Endometrial microvascular endothelial cells (primary cell): ENCODE results near the gene MS4A5. TPM values are rescaled to one million over a fixed set of nuclear protein-coding genes. Genes with fewer than 3 reads are reported as not detected.
"Not testable (repeated sequence)": the region's sequence is repeated elsewhere in the genome, so short reads cannot be mapped to it uniquely, and the experiment has no call there.

Source experiments
- in situ Hi-C: cut with HindIII; loops from 2 replicates; pipeline ENCODE4 v1.10.0; 2017; ENCODE audit warnings: low sequenced_read_pairs, low pct_unique_long_range_greater_than_20kb; ENCODE audit errors: inconsistent ontology term
- total RNA-seq: library from RNA; depleted of rRNA; stranded (reverse); fragments of >200 nt; gene quantifications from one replicate; pipeline ENCODE4 v1.2.3, GENCODE V29; 2015; ENCODE audit errors: inconsistent ontology term

Gene MS4A5
- not detected for total RNA-seq

- in situ Hi-C loops: no loop called here
Observed at GRCh38 chr11:60429272-60429671, at the start of gene MS4A5. MS4A5 (plus strand) TSS chr11:60429572; CDS start chr11:60429675, 103 bp downstream.

GRCh38 chr11:60389279-60389910 is 40.0 kb upstream of the MS4A5 start:
- in situ Hi-C loops: no loop called here

- in situ Hi-C loops: no loop called here
Observed at GRCh38 chr11:60390419-60390818, 39.0 kb upstream of the MS4A5 start.

- in situ Hi-C loops: no loop called here
Observed at GRCh38 chr11:60392361-60392760, 37.0 kb upstream of the MS4A5 start.

- in situ Hi-C loops: no loop called here
Observed at GRCh38 chr11:60393016-60393415, 36.4 kb upstream of the MS4A5 start.

GRCh38 chr11:60394666-60395380 is 34.5 kb upstream of the MS4A5 start:
- in situ Hi-C loops: no loop called here

- in situ Hi-C loops: no loop called here
Observed at GRCh38 chr11:60396382-60396781, 33.0 kb upstream of the MS4A5 start, which contains the start of gene MS4A14. MS4A14 (plus strand) TSS chr11:60396459; CDS start chr11:60396579, 120 bp downstream.

- in situ Hi-C loops: no loop called here
Observed at GRCh38 chr11:60396799-60397198, 32.6 kb upstream of the MS4A5 start.

GRCh38 chr11:60420015-60420414 is 9.4 kb upstream of the MS4A5 start:
- in situ Hi-C loops: no loop called here

GRCh38 chr11:60422609-60423008 is 6.8 kb upstream of the MS4A5 start:
- in situ Hi-C loops: no loop called here

- in situ Hi-C loops: no loop called here
Observed at GRCh38 chr11:60428517-60428916, 855 bp upstream of the MS4A5 start.

- in situ Hi-C loops: no loop called here
Observed at GRCh38 chr11:60431251-60431650, 1.9 kb downstream of the MS4A5 start.

- in situ Hi-C loops: no loop called here
Observed at GRCh38 chr11:60433401-60433800, 4.0 kb downstream of the MS4A5 start.

- in situ Hi-C loops: no loop called here
Observed at GRCh38 chr11:60447070-60447469, 17.7 kb downstream of the MS4A5 start.

- in situ Hi-C loops: no loop called here
Observed at GRCh38 chr11:60447846-60448245, 18.5 kb downstream of the MS4A5 start.

- in situ Hi-C loops: not testable (repeated sequence)
Observed at GRCh38 chr11:60451185-60451584, 21.8 kb downstream of the MS4A5 start.

- in situ Hi-C loops: no loop called here
Observed at GRCh38 chr11:60454212-60454611, 24.8 kb downstream of the MS4A5 start.

GRCh38 chr11:60455531-60456042 is 26.2 kb downstream of the MS4A5 start, which contains the start of gene MS4A1:
MS4A1 (plus strand) TSS chr11:60455847; CDS start chr11:60462375, 6,528 bp downstream.
- in situ Hi-C loops: no loop called here

- in situ Hi-C loops: no loop called here
Observed at GRCh38 chr11:60457576-60457975, 28.2 kb downstream of the MS4A5 start.

GRCh38 chr11:60459345-60459744 is 30.0 kb downstream of the MS4A5 start:
- in situ Hi-C loops: no loop called here
